Measurements from ENCODE around the gene RTKN. TPM values are rescaled to one million over a fixed set of nuclear protein-coding genes. Genes with fewer than 3 reads are reported as not detected.
A peak's percentile ranks its signal among the peaks of the same experiment; 100 is the strongest.
"Not testable (repeated sequence)": the region's sequence is repeated elsewhere in the genome, so short reads cannot be mapped to it uniquely, and the experiment has no call there.

RTKN gene, protein sequence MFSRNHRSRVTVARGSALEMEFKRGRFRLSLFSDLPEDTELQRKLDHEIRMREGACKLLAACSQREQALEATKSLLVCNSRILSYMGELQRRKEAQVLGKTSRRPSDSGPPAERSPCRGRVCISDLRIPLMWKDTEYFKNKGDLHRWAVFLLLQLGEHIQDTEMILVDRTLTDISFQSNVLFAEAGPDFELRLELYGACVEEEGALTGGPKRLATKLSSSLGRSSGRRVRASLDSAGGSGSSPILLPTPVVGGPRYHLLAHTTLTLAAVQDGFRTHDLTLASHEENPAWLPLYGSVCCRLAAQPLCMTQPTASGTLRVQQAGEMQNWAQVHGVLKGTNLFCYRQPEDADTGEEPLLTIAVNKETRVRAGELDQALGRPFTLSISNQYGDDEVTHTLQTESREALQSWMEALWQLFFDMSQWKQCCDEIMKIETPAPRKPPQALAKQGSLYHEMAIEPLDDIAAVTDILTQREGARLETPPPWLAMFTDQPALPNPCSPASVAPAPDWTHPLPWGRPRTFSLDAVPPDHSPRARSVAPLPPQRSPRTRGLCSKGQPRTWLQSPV
- 10 to 100 TPM; 14.1 to 18.7 TPM for total RNA-seq
- long read RNA-seq, transcript RTKN-202 (12 exons, 2,142 nt), result major isoform, 10 of 21 reads
- long read RNA-seq, partial matches to known transcripts, result 4 of 21 reads
- long read RNA-seq, other reads (novel, unspliced or antisense), result 5 of 21 reads

- peak; percentile 68 for DNase-seq
- intact Hi-C loops (cut with DNase I), result no loop called here
- ATAC-seq, result peak; percentile 14 to 30
Measured at GRCh38 chr2:74441690-74442482, at the start of gene RTKN. Gene RTKN, minus strand, starts transcription at chr2:74441937. Its CDS starts 121 bp downstream, at chr2:74441816.

DNA sequence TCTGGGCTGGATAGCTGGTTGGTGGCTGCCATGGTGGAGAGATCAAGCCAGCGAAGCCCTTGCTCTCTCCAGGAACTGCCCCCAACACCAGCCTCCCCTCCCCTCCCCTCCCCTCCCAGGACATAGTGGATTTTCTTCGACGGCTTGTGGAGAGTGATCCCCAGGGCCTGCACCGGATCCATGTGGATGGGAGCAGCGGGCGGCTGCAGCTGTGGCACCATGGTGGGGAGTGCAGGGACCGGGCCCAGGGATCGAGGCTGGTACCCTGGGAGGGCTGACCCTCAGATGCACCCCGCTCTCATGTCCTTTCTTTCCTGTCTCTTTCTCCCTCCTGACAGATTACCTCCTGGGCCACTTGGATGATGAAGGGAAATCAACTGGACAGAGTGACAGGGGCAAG lies 48.2 kb upstream of the RTKN start:
- DNase-seq (no peak), ATAC-seq (no peak)
- intact Hi-C loops (cut with DNase I), result loop anchor here in 1 of 2 donors (10.0 kb wide), 1 partner anchor 95 kb away; no protein-coding TSS in a partner anchor

DNA sequence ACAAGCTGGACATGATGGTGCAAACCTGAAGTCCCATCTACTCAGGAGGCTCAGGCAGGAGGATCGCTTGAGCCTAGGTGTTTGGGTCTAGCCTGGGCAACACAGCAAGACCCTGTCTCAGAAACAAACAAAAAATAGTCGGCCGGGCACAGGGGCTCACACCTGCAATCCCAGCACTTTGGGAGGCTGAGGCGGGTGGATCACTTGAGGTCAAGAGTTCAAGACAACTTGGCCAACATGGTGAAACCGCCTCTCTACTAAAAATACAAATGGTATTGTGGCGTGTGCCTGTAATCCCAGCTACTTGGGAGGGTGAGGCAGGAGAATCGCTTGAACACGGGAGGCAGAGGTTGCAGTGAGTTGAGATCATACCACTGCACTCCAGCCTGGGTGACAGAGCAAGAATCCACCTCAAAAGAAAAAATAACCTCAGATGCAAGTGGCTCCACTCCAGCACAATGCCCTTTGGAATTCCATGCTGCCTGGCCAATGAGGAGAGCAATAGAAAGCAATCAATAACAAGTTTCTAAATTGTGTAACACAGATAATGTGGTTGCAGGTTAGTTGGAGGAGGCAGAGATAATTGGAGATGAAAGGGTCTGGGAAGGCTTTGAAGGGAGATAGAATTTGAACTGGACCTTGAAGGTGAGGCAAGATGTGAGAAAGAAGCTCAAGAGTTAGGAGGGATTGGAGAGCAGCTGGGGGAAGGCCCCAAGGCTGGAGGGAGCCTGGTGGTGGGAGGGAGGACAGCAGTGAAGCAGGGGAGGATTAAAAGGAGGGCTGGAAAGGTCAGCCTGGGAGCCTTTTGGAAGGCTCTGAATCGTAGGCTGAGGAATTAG lies 47.1 kb upstream of the RTKN start:
- intact Hi-C loops (cut with DNase I), result loop anchor here in 1 of 2 donors (10.0 kb wide), 1 partner anchor 96 kb away; no protein-coding TSS in a partner anchor
- no peak for DNase-seq
- ATAC-seq, result no peak

DNA sequence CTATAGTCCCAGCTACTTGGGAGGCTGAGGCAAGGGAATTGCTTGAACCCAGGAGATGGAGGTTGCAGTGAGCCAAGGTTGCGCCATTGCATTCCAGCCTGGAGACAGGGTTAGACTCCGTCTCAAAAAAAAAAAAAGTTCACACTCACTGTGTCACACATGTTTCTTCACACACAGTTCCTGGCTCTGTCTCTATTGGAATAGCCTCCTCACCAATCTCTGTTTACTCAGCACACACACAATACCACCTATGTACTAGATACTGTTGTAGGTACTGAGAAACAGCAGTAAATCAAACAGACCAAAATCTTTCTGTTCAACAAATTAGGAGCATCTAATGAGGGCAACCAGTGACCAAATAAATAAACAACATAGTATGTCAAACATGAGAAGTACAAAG lies 44.4 kb upstream of the RTKN start:
- ATAC-seq (no peak), DNase-seq (no peak)
- intact Hi-C loops (cut with DNase I), result loop anchor here in 1 of 2 donors (10.0 kb wide), 1 partner anchor 99 kb away; no protein-coding TSS in a partner anchor

DNA sequence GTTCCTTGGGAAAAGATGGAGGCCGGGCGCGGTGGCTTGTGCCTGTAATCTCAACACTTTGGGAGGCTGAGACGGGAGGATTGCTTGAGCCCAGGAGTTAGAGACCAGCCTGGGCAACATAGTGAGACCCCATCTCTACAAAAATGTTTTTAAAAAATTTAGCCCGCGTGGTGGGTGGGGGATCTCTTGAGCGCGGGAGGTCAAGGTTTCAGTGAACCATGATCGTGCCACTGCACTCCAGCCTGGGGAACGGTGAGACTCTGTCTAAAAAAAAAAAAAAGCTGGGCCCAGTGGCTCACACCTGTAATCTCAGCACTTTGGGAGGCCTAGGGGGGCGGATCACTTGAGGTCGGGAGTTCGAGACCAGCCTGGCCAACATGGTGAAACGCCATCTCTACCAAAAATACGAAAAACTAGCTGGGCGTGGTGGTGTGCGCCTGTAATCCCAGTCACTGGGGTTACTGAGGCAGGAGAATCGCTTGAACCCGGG lies 42.0 kb upstream of the RTKN start:
- intact Hi-C loops (cut with DNase I), result loop anchor here (2.0 to 10.0 kb wide), 2 partner anchors 101 to 103 kb away; no protein-coding TSS in a partner anchor
- ATAC-seq, DNase-seq: not testable (repeated sequence)

DNA sequence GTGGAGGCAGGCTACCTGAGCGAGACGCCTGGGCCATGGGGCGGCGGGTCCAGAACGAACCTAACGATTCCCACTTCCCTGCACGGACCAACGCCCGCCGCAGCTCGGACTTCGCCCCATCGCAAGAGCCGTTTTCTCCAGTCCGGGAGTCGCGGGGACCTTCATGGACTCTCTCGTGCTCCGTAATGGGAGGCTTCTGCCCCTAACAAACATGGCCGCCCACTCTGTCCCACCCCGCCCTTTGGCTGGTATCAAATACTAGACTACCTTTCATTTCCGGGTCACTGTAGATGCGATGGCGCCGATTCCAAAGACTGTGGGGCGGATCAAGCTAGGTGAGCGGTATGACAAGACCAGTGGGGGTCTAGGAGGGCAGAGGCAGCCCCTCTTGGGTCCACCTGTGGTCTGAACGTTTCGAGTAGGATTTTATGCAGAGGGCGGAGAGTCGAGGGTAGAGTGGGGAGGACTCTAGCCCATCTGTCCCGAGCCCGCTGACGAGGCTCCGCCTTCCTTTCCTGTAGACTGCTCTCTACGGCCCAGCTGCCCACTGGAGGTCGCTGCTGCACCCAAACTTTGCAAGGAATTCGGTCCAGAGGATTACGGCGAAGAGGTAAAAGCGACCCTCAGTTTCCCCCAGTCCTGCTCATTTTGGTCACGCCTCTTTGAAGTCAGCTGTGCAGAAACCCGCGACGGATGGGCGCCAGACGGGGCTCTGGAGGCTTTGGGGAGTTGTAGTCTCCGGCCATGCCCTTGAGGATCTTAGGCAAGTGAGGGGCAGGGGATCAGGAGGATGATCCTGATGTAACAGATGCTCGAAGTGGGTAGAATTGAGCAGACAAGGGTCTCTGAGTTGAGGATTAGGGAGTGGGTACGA lies 41.3 kb upstream of the RTKN start, which contains the start of the genes CCDC142 and TTC31:
Gene CCDC142, minus strand, starts transcription at position 198 of the 874 bp plus-strand sequence. Its CDS starts 161 bp downstream, at position 37.
Gene TTC31, plus strand, starts transcription at position 281 of the 874 bp plus-strand sequence. Its CDS starts 15 bp downstream, at position 296.
- ATAC-seq (peak; percentile 98 to 99), DNase-seq (peak; percentile 97)
- intact Hi-C loops (cut with DNase I), result loop anchor here (2.0 to 10.0 kb wide), 2 partner anchors 102 to 104 kb away; no protein-coding TSS in a partner anchor

DNA sequence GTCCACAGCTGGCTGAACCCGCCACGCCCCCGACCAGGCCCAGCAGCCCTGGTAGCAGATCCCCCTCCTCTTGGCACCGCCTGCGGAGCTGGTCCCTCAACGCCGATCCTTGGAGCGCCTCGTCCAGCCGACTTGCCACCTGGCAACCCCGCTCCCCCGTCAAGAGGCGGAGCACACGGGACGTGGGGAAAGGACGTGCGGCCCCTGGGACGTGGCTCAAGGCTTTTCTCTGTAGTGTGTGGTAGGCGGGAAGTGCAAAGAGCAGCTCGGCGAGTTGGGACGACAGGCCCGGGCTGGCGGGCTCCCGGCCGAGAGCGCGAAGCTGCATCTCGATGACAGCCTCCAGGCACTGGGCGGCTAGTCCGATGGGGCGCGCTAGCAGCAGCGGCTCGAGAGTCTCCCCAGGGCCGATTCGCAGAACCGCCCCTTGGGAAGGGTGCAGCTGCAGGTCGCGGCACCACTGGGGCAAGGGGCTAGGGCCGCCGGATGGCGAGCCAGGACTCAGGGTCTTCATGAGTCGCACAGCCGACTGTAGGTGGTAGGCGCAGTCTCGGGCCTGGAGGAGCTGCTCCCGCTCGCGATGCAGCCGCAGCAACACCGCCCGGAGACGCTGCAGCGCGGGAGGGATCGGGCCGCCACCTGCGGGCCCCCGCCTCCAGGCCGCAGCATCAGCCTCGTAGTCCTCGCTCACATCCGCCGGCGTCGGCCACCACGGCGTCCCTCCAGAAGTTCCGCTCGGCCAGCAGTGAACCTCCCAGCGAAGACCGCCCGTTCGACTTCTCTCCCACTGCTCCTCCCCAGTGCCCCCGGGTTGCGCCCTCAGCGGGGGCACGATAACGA lies 40.4 kb upstream of the RTKN start:
- intact Hi-C loops (cut with DNase I), result loop anchor here (2.0 to 10.0 kb wide), 2 partner anchors 103 to 105 kb away; no protein-coding TSS in a partner anchor
- DNase-seq, result peak; percentile 74
- peak; percentile 71 to 75 for ATAC-seq

DNA sequence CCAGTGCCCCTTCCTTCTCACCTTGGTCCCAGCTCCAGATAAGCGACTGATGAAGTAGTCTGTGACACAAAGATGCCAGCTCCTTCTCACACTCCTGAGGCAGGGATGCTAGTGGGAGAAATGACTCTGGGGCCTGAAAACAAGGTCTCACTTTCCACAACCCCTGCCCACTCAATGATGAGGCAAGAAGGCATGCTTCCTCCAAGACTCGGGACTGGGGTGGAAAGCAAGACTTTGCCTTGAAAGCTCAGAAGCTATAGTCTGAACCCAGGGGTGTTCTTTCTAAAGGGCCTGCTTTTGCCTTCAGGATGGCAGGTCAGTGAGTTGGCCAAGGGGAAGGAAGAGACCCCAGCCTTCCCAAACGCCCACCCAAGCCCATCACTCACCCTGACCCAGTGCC lies 39.7 kb upstream of the RTKN start:
- ATAC-seq (no peak), DNase-seq (no peak)
- intact Hi-C loops (cut with DNase I), result loop anchor here in 1 of 2 donors (10.0 kb wide), 1 partner anchor 103 kb away; no protein-coding TSS in a partner anchor

GRCh38 chr2:74474899-74475298 lies 33.2 kb upstream of the RTKN start:
- no peak for ATAC-seq
- no peak for DNase-seq
- intact Hi-C loops (cut with DNase I), result no loop called here

- no peak for ATAC-seq
- intact Hi-C loops (cut with DNase I), result no loop called here
- DNase-seq, result no peak
Measured at GRCh38 chr2:74474481-74474880, 32.7 kb upstream of the RTKN start.

DNA sequence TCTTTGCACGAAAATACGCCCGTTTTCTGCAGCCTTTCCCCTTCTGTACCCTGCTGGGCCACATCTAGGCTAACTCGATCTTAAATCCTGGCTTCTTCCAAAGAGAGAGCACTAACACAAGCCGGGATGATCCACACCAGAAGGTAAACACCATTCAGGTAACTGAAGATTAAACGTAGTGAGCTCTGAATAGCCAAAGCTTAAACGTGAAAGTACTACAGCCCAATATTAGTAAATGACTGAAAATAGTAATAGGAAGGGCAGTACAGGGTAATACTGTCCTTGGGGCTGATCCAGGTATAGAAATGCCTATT lies 31.2 kb upstream of the RTKN start:
- peak in 1 of 2 donors; percentile 9 for ATAC-seq
- DNase-seq, result no peak
- intact Hi-C loops (cut with DNase I), result no loop called here

GRCh38 chr2:74472086-74472944 lies 30.6 kb upstream of the RTKN start, which contains the start of gene MRPL53:
Gene MRPL53, minus strand, starts transcription at chr2:74472680. Its CDS starts 20 bp downstream, at chr2:74472660.
- ATAC-seq (peak; percentile 96 to 98), DNase-seq (peak; percentile 95)
- intact Hi-C loops (cut with DNase I), result no loop called here

- no peak for ATAC-seq
- intact Hi-C loops (cut with DNase I), result no loop called here
- DNase-seq, result no peak
Measured at GRCh38 chr2:74471332-74472065, 29.8 kb upstream of the RTKN start.

- ATAC-seq; intact Hi-C loops (cut with DNase I); DNase-seq: not testable (repeated sequence)
Measured at GRCh38 chr2:74470742-74471141, 29.0 kb upstream of the RTKN start.

Measured in left cardiac atrium (tissue), 4 donors.